H9 (cell line): ENCODE data around the gene VAV2. TPM values are rescaled to one million over a fixed set of nuclear protein-coding genes. Genes with fewer than 3 reads are reported as not detected.

Source experiments
- DNase-seq: peaks from one replicate; pipeline ENCODE4 v3.0.0-alpha.2; 2017
- H2AFZ ChIP-seq: one replicate; pipeline ENCODE4 v1.6.1; 2013; ENCODE audit warnings: mild to moderate bottlenecking, low read length, control low read depth, moderate library complexity
- H2AK5ac ChIP-seq: 2 replicates; pipeline ENCODE4 v1.6.1; 2013; ENCODE audit warnings: low read length, control low read depth, mixed read lengths; ENCODE audit not compliant: insufficient read length
- H2BK120ac ChIP-seq: one replicate; pipeline ENCODE4 v1.6.1; 2013; ENCODE audit warnings: low read depth, mild to moderate bottlenecking, low read length, control low read depth, inconsistent platforms; ENCODE audit not compliant: poor library complexity, severe bottlenecking
- H2BK12ac ChIP-seq: 2 replicates; pipeline ENCODE4 v1.6.1; 2013; ENCODE audit warnings: low read length, control low read depth, mixed read lengths, low read depth; ENCODE audit not compliant: insufficient read length
- H2BK15ac ChIP-seq: 2 replicates; pipeline ENCODE4 v1.6.1; 2013; ENCODE audit warnings: low read depth, low read length, control low read depth
- H2BK20ac ChIP-seq: one replicate; pipeline ENCODE4 v1.6.1; 2013; ENCODE audit warnings: low read depth, mild to moderate bottlenecking, low read length, control low read depth, inconsistent platforms; ENCODE audit not compliant: poor library complexity, severe bottlenecking
- H2BK5ac ChIP-seq: 2 replicates; pipeline ENCODE4 v1.6.1; 2013; ENCODE audit warnings: low read length, control low read depth, mixed read lengths; ENCODE audit not compliant: insufficient read length
- H3K14ac ChIP-seq: 2 replicates; pipeline ENCODE4 v1.6.1; 2013; ENCODE audit warnings: low read length, control low read depth; ENCODE audit not compliant: insufficient read depth
- H3K18ac ChIP-seq: 2 replicates; pipeline ENCODE4 v1.6.1; 2013; ENCODE audit warnings: low read depth, mild to moderate bottlenecking, mixed read lengths, low read length, control low read depth; ENCODE audit not compliant: insufficient read length
- H3K23ac ChIP-seq: 2 replicates; pipeline ENCODE4 v1.6.1; 2013; ENCODE audit warnings: low read length, control low read depth, mixed read lengths, low read depth; ENCODE audit not compliant: insufficient read length
- H3K23me2 ChIP-seq: 2 replicates; pipeline ENCODE4 v1.6.1; 2013; ENCODE audit warnings: low read depth, mild to moderate bottlenecking, mixed read lengths, low read length, control low read depth; ENCODE audit not compliant: insufficient read length, poor library complexity, severe bottlenecking
- H3K27ac ChIP-seq: 2 replicates; pipeline ENCODE4 v1.5.1; 2013; ENCODE audit warnings: low read length, control low read depth, mixed read lengths, low read depth; ENCODE audit not compliant: insufficient read length
- H3K27me3 ChIP-seq: 2 replicates; pipeline ENCODE4 v1.6.1; 2013; ENCODE audit warnings: low read length, control low read depth, inconsistent platforms; ENCODE audit not compliant: insufficient read depth
- H3K4ac ChIP-seq: 2 replicates; pipeline ENCODE4 v1.6.1; 2013; ENCODE audit warnings: low read depth, mild to moderate bottlenecking, control low read depth, inconsistent platforms, low read length, moderate library complexity
- H3K4me1 ChIP-seq: 2 replicates; pipeline ENCODE4 v1.6.1; 2013; ENCODE audit warnings: low read length, control low read depth, inconsistent platforms; ENCODE audit not compliant: insufficient read depth
- H3K4me2 ChIP-seq: 2 replicates; pipeline ENCODE4 v1.6.1; 2013; ENCODE audit warnings: low read length, control low read depth, mixed read lengths; ENCODE audit not compliant: insufficient read length, insufficient read depth
- H3K56ac ChIP-seq: 2 replicates; pipeline ENCODE4 v1.6.1; 2013; ENCODE audit warnings: low read depth, mild to moderate bottlenecking, mixed read lengths, low read length, control low read depth; ENCODE audit not compliant: insufficient read length
- H3K79me1 ChIP-seq: 2 replicates; pipeline ENCODE4 v1.6.1; 2013; ENCODE audit warnings: low read depth, mild to moderate bottlenecking, moderate library complexity, low read length, control low read depth, inconsistent platforms; ENCODE audit not compliant: insufficient read depth, poor library complexity, severe bottlenecking
- H3K79me2 ChIP-seq: 2 replicates; pipeline ENCODE4 v1.6.1; 2013; ENCODE audit warnings: low read length, control low read depth, inconsistent platforms; ENCODE audit not compliant: insufficient read depth
- H3K9ac ChIP-seq: 2 replicates; pipeline ENCODE4 v1.6.1; 2013; ENCODE audit warnings: low read length, control low read depth, mixed read lengths; ENCODE audit not compliant: insufficient read length; ENCODE audit errors: extremely low read depth
- H3K9me3 ChIP-seq: one replicate; pipeline ENCODE4 v1.6.1; 2013; ENCODE audit warnings: low read depth, low read length, inconsistent platforms; ENCODE audit not compliant: control insufficient read depth
- H3T11ph ChIP-seq: one replicate; pipeline ENCODE4 v1.6.1; 2013; ENCODE audit warnings: mild to moderate bottlenecking, low read length, control low read depth, inconsistent platforms
- H4K20me1 ChIP-seq: one replicate; pipeline ENCODE4 v1.6.1; 2013; ENCODE audit not compliant: control insufficient read depth, insufficient read length, insufficient read depth
- H4K5ac ChIP-seq: 2 replicates; pipeline ENCODE4 v1.6.1; 2013; ENCODE audit warnings: low read depth, mild to moderate bottlenecking, mixed read lengths, low read length, control low read depth; ENCODE audit not compliant: insufficient read length
- H4K8ac ChIP-seq: replicated peaks from 2 replicates; pipeline ENCODE4 v1.6.1; 2013; ENCODE audit warnings: low read length, control low read depth, mixed read lengths, low read depth; ENCODE audit not compliant: insufficient read length
- H4K91ac ChIP-seq: 2 replicates; pipeline ENCODE4 v1.6.1; 2013; ENCODE audit warnings: low read depth, mild to moderate bottlenecking, moderate library complexity, mixed read lengths, low read length, control low read depth; ENCODE audit not compliant: insufficient read length
- H3K27ac Mint-ChIP-seq, 3 experiments: 2 replicates in 2 of 3; 3 replicates in 1 of 3; pipeline ENCODE4 v1.8.0; 2020 to 2021; ENCODE audit warnings: mixed read lengths in 3 of 3, mild to moderate bottlenecking in 1 of 3, moderate library complexity in 1 of 3
- H3K27me3 Mint-ChIP-seq: 2 replicates; pipeline ENCODE4 v1.8.0; 2021; ENCODE audit warnings: low read depth, mild to moderate bottlenecking, moderate library complexity, mixed read lengths
- H3K36me3 Mint-ChIP-seq, 3 experiments: 2 replicates in 2 of 3; 3 replicates in 1 of 3; pipeline ENCODE4 v1.8.0; 2020 to 2021; ENCODE audit warnings: low read depth in 3 of 3, mixed read lengths in 3 of 3; ENCODE audit not compliant: insufficient read depth in 1 of 3
- H3K4me1 Mint-ChIP-seq, 2 experiments: 2 replicates each; pipeline ENCODE4 v1.8.0; 2020; ENCODE audit warnings: mixed read lengths in 2 of 2
- H3K4me3 Mint-ChIP-seq, 2 experiments: 2 replicates in 1 of 2; 3 replicates in 1 of 2; pipeline ENCODE4 v1.8.0; 2020 to 2021; ENCODE audit warnings: mild to moderate bottlenecking in 2 of 2, mixed read lengths in 2 of 2, moderate library complexity in 1 of 2
- H3K9me3 Mint-ChIP-seq, 2 experiments: 2 replicates in 1 of 2; 3 replicates in 1 of 2; pipeline ENCODE4 v1.8.0; 2020; ENCODE audit warnings: mild to moderate bottlenecking in 2 of 2, mixed read lengths in 2 of 2, moderate library complexity in 1 of 2
- CTCF ChIP-seq: fragments of 200-600 bp; sonication (generic); conservative IDR thresholded peaks from 3 replicates; pipeline ENCODE4 v1.8.0; 2021; ENCODE audit warnings: antibody characterized with exemption, mild to moderate bottlenecking
- WGBS: extraction: QIAGEN DNeasy Blood & Tissue Kit; methylation state at CpG from one replicate; pipeline ENCODE4 v1.1.7; 2013; ENCODE audit warnings: missing lambda C conversion rate, low lambda C conversion rate, mixed read lengths; ENCODE audit not compliant: insufficient read length; ENCODE audit errors: extremely low coverage; 5-methylcytosine and 5-hydroxymethylcytosine counted together
- total RNA-seq: library from RNA; stranded (reverse); gene quantifications from 2 replicates; pipeline ENCODE4 v1.2.1, GENCODE V29; 2021

Gene VAV2
- total RNA-seq, 1 experiment from 2014 or later, result 58.7 TPM

- Histone ChIP-seq H3K4me2 (no peak overlapping the region), H3K79me1 (peaks cover 3% of the 10 kb centered on the region), H3K4me1 (no peaks in the 10 kb centered on the region; the same call in 1 of the 2 replicates), H3K23me2 (no peaks in the 10 kb centered on the region), H3K9ac (no peak overlapping the region), H3K79me2 (peaks cover 4% of the 10 kb centered on the region; the same call in 1 of the 2 replicates), H2BK15ac (no peak overlapping the region), H3K27ac (no peak overlapping the region), H2BK120ac (no peak overlapping the region), H2AFZ (no peak overlapping the region), H4K5ac (no peak overlapping the region), H2BK20ac (no peak overlapping the region), H2BK12ac (no peak overlapping the region), H3K9me3 (no peaks in the 10 kb centered on the region), H3T11ph (no peak overlapping the region), H3K23ac (no peak overlapping the region), H3K4ac (no peak overlapping the region), H2BK5ac (no peak overlapping the region), H3K27me3 (no peaks in the 10 kb centered on the region), H3K56ac (no peak overlapping the region), H4K8ac (no peak overlapping the region), H2AK5ac (no peak overlapping the region), H4K91ac (no peak overlapping the region), H3K14ac (no peak overlapping the region), H3K18ac (no peak overlapping the region), H4K20me1 (peaks cover 3% of the 10 kb centered on the region)
- Mint-ChIP-seq H3K4me3 (no peak overlapping the region), H3K9me3 (no peaks in the 10 kb centered on the region), H3K27me3 (no peaks in the 10 kb centered on the region), H3K4me1 (peaks cover 14 to 18% of the 10 kb centered on the region in 2 experiments), H3K27ac (no peak overlapping the region), H3K36me3 (peaks cover 2 to 20% (median 9%) of the 10 kb centered on the region in 3 experiments; a peak in 5 of 7 replicates)
- no peak for DNase-seq
- no CpG with 5 or more reads among the region's 17 CpGs for WGBS
- TF ChIP-seq CTCF, result no peak
These were observed 48.9 kb downstream of the VAV2 start for GRCh38 chr9:133943036-133943780.
